GM18499 (cell line): ENCODE results near the gene NAP1L1.

Source experiments
- ATAC-seq: cut with Tn5 transposase; IDR thresholded peaks from one replicate; pipeline ENCODE4 v1.9.1; 2021; ENCODE audit warnings: moderate number of reproducible peaks; ENCODE audit not compliant: insufficient read depth, unreplicated experiment

The NAP1L1 gene

DNA sequence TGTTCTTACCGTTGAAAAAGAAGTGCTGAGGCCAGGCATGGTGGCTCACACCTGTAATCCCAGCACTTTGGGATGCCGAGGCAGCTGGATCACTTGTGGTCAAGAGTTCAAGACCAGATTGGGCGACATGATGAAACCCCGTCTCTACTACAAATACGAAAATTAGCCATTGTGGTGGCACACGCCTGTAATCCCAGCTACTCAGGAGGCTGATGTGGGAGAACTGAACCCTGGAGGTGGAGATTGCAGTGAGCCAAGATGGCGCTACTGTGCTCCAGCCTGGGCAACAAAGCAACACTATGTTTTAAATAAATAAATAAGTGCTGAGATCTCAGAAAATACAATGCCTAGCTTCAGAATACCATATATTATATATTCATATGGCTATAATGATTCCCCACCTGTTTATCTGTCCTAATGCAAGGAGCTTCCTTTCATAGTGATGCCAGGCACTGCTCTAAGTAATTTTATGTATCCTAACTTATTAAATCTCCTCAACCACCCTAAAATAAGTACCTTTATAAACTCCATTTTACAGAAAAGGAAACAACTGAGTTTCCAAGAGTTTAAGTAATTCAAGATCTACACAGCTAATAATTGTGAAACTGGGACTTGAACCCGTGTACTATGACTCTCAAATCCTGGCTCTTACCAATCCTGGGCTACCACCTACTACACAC lies 60.2 kb downstream of the NAP1L1 start:
- ATAC-seq: no peak

DNA sequence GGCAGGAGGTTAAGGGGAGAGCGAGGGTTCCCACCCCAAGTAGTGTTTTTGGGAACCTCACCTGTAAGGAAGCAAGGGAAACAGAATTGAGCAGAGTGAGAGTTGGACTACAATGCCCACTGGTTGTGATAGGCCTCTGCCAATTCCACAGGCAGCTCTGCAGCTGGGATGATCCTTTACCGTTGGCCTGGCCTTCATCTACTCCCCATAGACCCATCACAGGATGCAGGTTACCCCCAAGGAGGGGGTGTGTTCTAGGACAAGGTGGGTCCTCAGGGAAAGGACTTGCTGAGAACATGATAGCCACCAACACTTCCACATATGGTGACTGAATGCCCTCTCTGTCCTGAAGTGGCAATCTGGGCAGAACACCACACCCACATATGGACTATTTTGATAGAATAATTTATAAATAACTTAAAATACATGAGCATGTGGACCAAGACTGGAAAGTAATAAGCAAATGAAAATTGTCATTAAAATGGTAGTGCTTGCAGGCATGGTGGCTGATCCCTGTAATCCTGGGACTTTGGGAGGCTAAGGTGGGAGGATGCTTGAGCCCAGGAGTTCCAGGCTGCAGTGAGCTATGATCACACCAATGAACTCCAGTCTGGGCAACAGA lies 61.3 kb downstream of the NAP1L1 start:
- ATAC-seq: no peak

DNA sequence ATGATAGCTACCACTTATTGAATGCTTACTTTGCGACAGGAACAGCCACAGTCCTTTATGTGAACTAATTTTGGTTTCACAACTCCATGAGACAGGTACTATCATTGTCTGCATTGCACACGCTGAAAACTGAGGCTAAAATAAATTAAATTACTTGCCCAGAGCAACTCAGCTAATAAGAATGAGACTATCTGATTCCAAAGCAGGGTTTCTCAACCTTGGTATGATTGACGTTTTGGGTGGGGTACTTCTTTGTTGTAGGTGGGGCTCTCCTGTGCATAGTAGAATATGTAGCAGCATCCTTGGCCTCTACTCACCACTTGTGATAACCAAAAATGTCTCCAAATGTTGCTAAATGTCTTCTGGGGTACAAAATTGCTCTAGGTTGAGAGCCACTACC lies 62.0 kb downstream of the NAP1L1 start:
- ATAC-seq: no peak

DNA sequence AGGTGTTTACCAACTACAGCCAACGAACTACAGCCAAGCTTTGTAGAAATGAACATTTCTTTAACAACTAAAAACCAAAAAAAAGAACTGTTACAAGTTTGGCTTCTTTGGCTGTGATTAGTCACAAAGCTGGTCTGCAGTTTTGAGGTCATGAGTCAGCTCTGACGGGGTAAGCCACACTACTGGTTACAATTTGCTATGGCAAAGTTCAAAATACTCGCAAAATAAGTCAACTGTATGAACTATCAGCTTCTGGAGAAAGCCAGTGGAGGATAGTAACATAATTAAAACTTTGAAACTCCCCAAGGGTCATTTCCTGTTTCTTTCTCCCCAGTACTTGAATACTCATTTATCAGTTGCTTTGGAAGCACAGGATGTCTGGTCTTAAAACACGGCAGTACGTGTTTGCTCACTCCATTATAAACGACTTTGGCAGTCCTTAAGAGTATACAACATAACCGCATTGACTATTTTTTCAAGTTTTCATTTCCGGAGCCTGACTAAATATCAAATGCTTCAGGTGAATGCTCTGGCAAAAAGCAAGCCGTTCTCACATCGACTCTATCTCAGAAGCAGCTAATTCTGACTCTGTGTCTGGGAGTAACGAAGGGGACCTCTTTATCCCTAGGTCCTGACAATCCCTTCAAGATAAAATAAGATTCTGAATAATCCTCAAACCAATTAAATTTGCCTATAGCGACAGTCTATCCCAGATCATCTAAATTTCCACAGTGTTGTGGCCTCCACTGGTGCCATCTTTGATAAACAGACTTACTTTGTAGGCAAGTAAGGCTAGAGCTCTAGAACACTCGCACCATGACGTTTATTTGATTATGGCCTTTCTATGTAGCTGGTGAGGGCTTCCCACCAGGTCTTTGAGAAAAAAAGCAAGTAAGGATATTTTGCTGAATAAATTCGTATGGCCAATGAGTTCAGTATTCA lies 63.5 kb downstream of the NAP1L1 start:
- ATAC-seq: no peak

DNA sequence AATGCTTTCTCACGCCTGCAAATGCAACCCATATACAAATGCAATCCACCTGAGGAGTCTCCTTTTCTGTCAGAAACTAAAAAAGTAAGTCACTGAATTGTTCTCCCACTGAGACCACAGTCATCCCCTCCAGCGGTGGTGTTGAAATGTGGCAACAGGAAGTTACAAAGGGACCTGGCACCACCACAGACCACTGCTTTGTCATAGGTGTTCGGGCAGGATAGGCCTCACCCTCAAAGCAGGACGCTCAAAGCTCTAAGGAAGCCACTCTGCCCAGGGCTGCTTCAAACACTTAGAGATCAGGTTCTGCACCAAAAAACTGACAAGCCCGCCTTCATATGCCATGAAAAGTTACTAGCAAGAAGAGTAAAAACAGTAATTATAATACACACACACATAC lies 64.2 kb downstream of the NAP1L1 start:
- ATAC-seq: no peak

DNA sequence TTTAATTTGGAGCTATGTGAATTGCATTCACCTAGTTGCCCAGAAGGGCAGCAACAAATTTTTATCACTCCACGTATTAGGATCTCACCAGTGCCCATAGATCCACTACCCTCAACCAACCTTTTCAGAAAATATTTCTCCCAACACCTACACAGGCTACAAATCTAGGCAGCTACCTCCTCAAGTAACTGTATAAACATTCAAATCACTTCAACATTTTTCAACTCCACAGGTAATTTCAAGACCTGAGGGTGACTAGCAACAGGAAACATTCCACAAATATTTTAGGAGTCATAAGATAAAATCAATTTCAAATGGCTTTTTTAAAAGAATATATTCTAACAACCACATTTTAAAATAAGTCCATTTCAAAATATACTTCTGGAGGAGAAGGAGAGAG lies 65.8 kb downstream of the NAP1L1 start:
- ATAC-seq: no peak

DNA sequence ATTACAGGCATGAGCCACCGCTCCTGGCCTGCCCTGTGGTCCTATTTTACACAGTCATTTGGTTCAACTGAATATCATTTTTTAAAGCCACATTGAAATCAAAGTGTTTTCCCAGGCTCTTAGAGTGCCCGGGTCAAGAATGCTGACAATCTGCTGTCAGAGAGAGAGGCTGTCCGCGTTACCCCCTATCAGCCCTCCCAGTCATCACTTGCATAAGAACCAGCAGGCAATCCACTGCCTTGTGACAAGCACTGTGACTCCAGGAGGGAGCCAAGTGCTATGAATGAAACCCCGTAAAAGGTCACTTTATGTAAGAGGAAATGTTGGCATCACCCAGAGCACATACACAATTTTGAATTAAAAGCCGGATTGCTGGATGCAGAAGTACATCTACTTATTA lies 66.4 kb downstream of the NAP1L1 start:
- ATAC-seq: no peak

DNA sequence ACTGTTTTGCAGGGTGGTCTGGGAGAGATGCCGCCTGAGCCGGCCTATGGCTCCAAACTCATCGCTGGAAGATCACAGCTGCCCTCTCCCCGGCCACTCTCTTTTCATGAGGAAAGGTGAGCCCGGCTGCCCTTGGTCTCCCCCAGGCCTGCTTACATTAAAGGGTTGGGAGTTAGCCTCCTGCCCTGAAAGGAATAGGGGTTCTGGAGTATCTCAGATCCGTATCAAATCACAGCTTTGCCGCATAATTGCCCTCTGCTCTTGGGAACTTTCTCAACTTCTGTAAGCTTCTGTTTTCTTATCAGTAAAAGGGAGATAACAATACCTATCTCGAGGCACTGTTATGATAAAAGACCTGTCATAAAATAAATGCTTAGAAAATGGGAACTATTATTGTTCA lies 70.5 kb downstream of the NAP1L1 start:
- no peak for ATAC-seq

DNA sequence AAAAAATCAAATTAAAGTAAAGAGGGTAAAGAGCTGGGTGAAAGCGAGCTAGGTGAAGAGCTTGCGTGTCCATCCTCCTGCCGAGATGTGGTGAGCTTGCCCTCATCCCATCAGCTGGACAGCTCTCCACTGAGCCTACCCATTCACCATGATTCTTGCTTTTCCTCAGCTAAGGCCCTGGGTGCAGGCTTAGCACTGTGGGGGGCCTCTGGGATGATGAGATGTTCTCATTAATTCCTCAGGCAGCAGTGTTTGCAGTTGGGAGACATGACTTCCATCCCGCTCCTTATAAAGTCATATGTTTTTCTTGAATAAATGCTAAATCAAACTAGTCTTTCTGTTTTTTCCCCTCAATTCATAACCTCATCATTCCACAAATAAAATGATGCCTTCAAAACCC lies 70.9 kb downstream of the NAP1L1 start:
- no peak for ATAC-seq

DNA sequence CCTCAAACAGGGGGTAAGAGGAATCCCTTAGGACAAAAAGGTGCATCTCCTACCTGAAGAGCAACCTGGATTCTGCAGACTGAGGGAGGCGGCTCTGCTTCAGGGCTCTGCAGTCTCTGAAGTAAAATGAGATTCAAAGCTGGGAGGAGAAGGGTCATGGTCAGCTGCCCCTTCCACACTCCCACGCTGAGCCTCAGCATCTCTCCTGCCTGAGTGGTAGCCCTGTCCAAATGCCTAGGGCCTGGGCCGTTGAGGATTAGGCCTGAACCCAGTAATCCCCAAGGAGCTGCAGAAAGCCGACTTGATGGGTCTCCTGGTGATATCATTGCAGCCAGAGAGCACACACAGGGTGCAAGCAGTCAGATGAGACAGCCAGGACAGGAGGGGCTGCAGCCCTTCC lies 71.8 kb downstream of the NAP1L1 start:
- no peak for ATAC-seq

DNA sequence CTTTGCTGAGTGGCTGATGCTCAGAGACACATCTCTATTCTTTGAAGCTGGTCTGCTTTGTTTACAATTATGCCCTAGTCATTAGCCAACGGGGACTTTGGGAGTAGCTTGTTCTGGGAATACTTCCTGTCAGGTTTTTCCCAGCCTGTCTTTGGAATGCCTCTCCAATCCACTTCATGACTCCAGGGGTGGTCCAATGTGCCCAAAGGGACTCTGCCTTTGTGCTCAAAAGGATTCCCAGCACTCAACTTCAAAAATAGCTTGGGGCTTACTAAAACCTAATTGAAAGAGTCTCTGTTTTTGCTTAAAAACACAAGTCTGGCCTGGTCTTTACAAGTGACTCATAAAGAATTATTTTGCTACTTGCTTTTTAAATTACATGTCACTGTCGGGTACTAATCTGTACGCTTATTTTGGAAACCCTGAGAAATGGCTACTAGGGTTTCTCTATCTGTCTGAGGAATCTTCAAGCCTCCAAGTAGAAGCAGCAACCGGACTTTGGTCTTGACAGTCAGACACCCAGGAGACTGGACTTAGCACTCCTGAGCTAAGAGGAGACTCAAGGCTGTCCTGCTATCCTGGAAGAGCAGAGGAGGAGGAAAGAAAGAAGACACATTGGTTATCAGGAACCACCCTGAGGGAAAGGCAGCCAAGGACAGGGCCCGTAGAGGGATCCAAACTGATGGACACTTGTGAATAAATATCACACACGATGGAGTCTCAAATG lies 73.6 kb downstream of the NAP1L1 start:
- no peak for ATAC-seq

DNA sequence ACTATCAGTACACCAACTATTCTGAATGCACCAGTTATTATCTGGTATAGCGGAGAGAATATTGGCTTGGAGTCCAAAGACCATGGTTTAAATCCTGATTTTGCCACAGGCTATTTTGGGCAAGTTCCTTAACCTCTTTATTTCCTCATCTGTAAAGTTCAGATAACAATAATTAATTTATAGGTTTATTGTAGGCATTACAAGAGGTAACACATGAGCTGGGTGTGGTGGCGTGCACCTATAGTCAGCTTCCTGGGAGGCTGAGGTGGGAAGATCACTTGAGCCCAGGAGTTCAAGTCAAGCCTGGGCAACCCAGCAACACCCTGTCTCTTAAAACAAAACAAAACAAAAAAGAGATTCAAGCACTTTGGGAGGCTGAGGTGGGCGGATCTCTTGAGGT lies 76.1 kb downstream of the NAP1L1 start:
- ATAC-seq: no peak

DNA sequence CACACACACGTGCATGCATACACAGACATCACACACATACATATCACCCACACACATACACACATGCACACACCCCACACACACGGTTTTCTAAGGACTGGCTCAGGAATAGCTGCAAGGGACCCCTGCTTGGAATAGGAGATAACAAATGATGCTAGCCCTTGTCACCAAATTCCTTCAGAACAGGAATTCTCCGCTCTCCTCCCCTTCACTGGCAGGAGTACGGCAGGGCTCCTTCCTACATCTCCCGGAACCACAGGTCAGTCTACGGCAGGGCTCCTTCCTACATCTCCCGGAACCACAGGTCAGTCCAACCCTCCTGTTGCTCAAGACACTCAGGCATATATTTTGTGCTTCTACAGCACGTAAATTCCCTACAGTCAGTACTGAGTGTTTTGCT lies 76.8 kb downstream of the NAP1L1 start:
- no peak for ATAC-seq

DNA sequence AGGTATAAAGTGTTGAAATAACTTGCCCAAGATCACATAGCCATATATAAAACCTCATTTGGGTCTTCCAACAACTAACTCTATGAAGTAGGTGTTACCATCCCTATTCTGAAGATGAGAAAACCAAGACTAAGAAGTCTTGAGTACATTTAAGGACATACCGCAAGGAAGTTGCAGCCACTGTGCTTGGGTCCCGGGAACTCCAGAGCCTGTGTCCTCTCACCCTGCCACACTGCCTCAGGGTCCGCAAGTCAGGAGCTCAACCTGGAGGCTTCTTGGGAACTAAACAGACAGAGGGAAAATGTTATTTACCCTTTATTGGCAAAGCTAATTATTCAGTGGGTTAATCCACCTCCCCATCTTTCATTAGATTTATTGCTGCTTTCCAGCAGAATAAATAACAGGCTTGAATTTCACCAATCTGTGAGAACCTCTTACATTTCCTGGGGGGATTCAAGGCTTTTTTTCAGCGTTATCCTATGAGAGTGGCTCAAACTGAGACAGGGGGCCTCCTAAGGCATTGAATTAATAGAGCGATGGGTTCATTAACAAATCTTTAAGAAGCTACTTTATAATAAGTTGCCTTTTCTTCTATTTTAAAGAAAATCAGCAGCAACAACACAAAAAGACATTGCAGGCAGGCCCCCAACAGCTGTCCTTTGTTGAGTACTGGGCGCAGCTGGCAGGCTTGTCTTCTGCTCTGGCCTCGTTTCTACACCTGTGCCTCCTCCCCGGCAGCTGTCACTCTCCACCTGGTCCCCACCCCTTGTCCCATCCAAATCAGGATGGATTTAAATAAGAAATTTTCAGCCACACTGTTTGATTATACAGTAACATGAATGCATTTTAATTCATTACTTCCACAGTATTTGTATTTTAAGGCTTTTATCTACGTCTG lies 78.2 kb downstream of the NAP1L1 start:
- ATAC-seq: no peak

DNA sequence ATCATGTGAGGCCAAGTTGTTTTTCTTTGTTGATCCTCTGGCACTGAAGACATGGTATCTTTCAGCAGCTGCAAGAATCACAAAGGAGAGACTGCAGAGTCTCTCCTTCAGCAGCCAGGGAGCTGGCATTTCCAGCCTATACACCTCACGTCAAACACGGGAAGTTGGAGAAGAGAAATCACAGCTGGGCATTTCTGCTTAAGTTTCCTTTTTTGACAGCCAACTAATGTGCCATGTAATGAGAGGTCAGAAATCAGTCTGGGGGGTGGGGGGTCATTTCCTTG lies 81.2 kb downstream of the NAP1L1 start:
- no peak for ATAC-seq

DNA sequence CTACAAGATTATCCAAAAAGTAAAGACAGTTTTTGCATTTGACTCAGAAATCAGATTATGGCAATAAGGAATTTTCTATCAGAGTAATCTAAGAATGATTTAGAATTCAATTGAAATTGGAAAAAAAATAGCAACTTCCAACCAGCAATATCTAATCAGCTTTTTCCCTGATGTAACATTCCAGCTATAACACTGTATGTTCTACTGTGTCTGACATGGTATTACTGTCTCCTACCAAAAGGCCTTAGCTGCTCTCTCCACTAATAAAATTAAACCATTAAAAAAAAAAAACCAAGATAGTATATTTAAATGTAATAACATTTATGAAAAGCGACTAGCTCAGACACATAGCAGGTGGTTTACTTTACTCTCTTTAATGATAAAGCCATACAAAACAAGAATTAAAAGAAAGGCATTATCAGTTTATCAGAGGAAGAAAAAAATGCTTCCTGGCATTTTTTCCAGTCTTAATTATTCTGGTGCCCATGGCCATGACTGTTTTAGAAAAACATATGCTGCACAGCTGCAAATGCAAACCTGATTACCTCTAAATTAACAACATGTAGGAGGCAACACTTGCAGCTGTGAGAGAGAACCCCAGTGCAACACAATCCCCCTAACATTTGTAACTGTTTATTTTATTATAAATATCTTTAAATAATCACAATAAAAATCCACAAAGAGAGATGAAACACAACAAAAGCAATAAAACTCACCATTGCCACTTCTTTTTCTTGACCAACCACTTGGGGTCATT lies 81.7 kb downstream of the NAP1L1 start:
- no peak for ATAC-seq

DNA sequence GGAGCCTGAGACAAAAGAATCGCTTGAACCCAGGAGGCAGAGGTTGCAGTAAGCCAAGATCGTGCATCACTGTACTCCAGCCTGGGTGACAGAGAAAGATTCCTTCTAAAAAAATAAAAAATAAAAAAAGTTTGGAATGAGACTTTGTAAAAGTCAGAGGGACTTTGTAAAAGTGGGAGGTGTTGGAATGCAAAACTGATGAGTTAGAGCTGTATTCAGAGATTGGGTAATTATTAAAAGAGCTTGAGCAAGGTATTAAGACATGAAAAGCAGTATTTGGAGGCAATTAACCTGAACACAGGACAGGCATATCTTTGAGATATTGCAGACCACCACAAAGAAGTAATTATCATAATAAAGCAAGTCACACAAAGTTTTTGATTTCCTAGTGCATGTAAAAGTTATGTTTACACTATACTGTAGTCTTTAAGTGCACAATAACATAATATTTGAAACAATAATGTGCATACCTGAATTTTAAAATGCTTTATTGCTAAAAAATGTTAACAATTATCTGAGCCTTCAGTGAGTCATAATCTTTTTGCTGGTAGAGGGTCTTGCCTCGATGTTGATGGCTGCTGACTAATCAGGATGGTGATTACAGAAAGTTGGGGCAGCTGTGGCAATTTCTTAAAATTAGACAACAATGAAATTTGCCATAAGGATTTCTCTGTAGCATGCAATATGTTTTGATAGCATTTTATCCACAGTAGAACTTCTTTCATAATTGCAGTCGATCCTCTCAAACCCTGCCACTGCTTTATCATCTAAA lies 86.0 kb downstream of the NAP1L1 start:
- ATAC-seq: no peak

DNA sequence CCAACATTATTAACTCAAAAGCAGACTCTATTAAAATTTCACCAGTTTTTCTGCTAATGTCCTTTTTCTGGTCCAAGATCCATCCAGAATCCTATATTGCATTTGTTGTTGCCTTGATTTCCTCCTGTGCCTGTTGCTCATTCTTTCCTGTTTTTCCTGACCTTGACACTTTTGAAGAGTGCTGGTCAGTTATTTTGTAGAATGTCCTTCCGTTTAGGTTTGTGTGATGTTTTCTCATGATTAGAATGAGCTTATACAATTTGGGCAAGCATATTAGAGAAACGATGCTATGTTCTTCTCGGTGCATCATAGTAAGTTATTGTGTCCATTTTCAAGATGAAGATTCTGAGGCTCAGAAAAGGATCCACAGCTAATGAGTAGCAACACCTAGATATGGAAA lies 86.8 kb downstream of the NAP1L1 start:
- no peak for ATAC-seq
